NCI-H146 treated with DMSO at 0.1 percent for 48 hours (cell line): Measurements from ENCODE around the gene KLHDC4.

ENCODE experiments used
- DNase-seq: peaks from one replicate; lab custom pipeline; 2025; ENCODE audit not compliant: unreplicated experiment; lab: John Stamatoyannopoulos, UW

KLHDC4 gene

GRCh38 chr16:87662254-87663204 is 103.3 kb downstream of the KLHDC4 start:
- no peak for DNase-seq

GRCh38 chr16:87661561-87661960 is 104.2 kb downstream of the KLHDC4 start:
- no peak for DNase-seq

GRCh38 chr16:87658564-87659225 is 107.1 kb downstream of the KLHDC4 start:
- DNase-seq, result peak; percentile 62
